Stimulated activated naive B cell treated with anti-CD40 and anti-IgM and Interleukin-4, amounts not matched to agents 10 μg/mL and 1 μg/mL and 100 μg/mL, for 72 hours (primary cell): ENCODE results near the gene DSCAML1.

Experiments used
- ATAC-seq, 2 donors: fragments of 150-1000 bp; cut with Tn5 transposase; replicated peaks; 2 replicates each; pipeline ENCODE4 v1.10.0; 2021; ENCODE audit warnings: moderate library complexity in 1 of 2
- DNase-seq: peaks from one replicate; pipeline ENCODE4 v3.0.0; 2021
- H3K27ac Mint-ChIP-seq: one replicate; pipeline ENCODE4 v1.8.0; 2022; ENCODE audit warnings: mild to moderate bottlenecking, mixed read lengths
- H3K27me3 Mint-ChIP-seq, 2 donors: one replicate each; pipeline ENCODE4 v1.8.0; 2022; ENCODE audit warnings: mixed read lengths in 2 of 2
- H3K36me3 Mint-ChIP-seq, 2 donors: one replicate each; pipeline ENCODE4 v1.8.0; 2022; ENCODE audit warnings: mixed read lengths in 2 of 2, mild to moderate bottlenecking in 1 of 2
- H3K4me1 Mint-ChIP-seq, 2 donors: one replicate each; pipeline ENCODE4 v1.8.0; 2022; ENCODE audit warnings: mixed read lengths in 2 of 2, mild to moderate bottlenecking in 1 of 2
- H3K4me3 Mint-ChIP-seq, 2 donors: one replicate each; pipeline ENCODE4 v1.8.0; 2022; ENCODE audit warnings: mild to moderate bottlenecking in 2 of 2, mixed read lengths in 2 of 2, moderate library complexity in 1 of 2
- H3K9me3 Mint-ChIP-seq, 2 donors: one replicate each; pipeline ENCODE4 v1.8.0; 2022; ENCODE audit warnings: mixed read lengths in 2 of 2, mild to moderate bottlenecking in 1 of 2

The DSCAML1 gene

GRCh38 chr11:117796456-117796871, 552 bp downstream of the DSCAML1 start:
- peak in 1 of 2 donors; percentile 34 for ATAC-seq
- no peak overlapping the region for H3K27ac Mint-ChIP-seq
- H3K4me1 Mint-ChIP-seq, result peaks cover 19 to 24% of the 10 kb centered on the region in 2 donors
- H3K27me3 Mint-ChIP-seq, result peaks cover 50 to 72% of the 10 kb centered on the region in 2 donors
- H3K4me3 Mint-ChIP-seq, result peak overlapping the region; percentile 39 to 62
- H3K36me3 Mint-ChIP-seq, result peaks cover 1 to 20% of the 10 kb centered on the region in 2 donors
- H3K9me3 Mint-ChIP-seq, result no peaks in the 10 kb centered on the region
- no peak for DNase-seq

GRCh38 chr11:117795638-117796455, 1.2 kb downstream of the DSCAML1 start:
- ATAC-seq, result peak in 1 of 2 donors; percentile 43

GRCh38 chr11:117794772-117795629, 2.0 kb downstream of the DSCAML1 start:
- Mint-ChIP-seq H3K27me3 (peaks cover 57 to 84% of the 10 kb centered on the region in 2 donors), H3K27ac (peak overlapping the region; percentile 85), H3K36me3 (peaks cover 1 to 20% of the 10 kb centered on the region in 2 donors), H3K9me3 (no peaks in the 10 kb centered on the region), H3K4me3 (peak overlapping the region; percentile 30 to 66), H3K4me1 (peaks cover 19 to 24% of the 10 kb centered on the region in 2 donors)
- no peak for DNase-seq
- no peak for ATAC-seq

More at GRCh38 chr11:117795638-117796455, 1.2 kb downstream of the DSCAML1 start:
- Mint-ChIP-seq H3K9me3 (no peaks in the 10 kb centered on the region), H3K4me1 (peaks cover 19 to 24% of the 10 kb centered on the region in 2 donors), H3K4me3 (peak overlapping the region; percentile 41 to 62), H3K27ac (peak overlapping the region; percentile 85), H3K36me3 (peaks cover 1 to 20% of the 10 kb centered on the region in 2 donors), H3K27me3 (peaks cover 52 to 76% of the 10 kb centered on the region in 2 donors)
- no peak for DNase-seq

GRCh38 chr11:117794135-117794534, 2.9 kb downstream of the DSCAML1 start:
- peaks cover 57 to 86% of the 10 kb centered on the region in 2 donors for H3K27me3 Mint-ChIP-seq
- no peak overlapping the region for H3K27ac Mint-ChIP-seq
- H3K4me3 Mint-ChIP-seq, result no peak overlapping the region
- peaks cover 1 to 12% of the 10 kb centered on the region in 2 donors for H3K36me3 Mint-ChIP-seq
- ATAC-seq, result no peak
- peaks cover 19 to 24% of the 10 kb centered on the region in 2 donors for H3K4me1 Mint-ChIP-seq
- no peak for DNase-seq
- H3K9me3 Mint-ChIP-seq, result no peaks in the 10 kb centered on the region

GRCh38 chr11:117793583-117793982, 3.4 kb downstream of the DSCAML1 start:
- ATAC-seq (no peak), DNase-seq (no peak)
- Mint-ChIP-seq H3K27ac (no peak overlapping the region), H3K9me3 (no peaks in the 10 kb centered on the region), H3K27me3 (peaks cover 57 to 86% of the 10 kb centered on the region in 2 donors), H3K36me3 (peaks cover 1 to 12% of the 10 kb centered on the region in 2 donors), H3K4me3 (no peak overlapping the region), H3K4me1 (peaks cover 19 to 24% of the 10 kb centered on the region in 2 donors)

GRCh38 chr11:117792992-117793391, 4.0 kb downstream of the DSCAML1 start:
- H3K9me3 Mint-ChIP-seq, result no peaks in the 10 kb centered on the region
- peaks cover 18 to 24% of the 10 kb centered on the region in 2 donors for H3K4me1 Mint-ChIP-seq
- H3K27ac Mint-ChIP-seq, result no peak overlapping the region
- H3K36me3 Mint-ChIP-seq, result peaks cover 1 to 12% of the 10 kb centered on the region in 2 donors
- no peak for ATAC-seq
- no peak overlapping the region for H3K4me3 Mint-ChIP-seq
- peaks cover 58 to 88% of the 10 kb centered on the region in 2 donors for H3K27me3 Mint-ChIP-seq
- no peak for DNase-seq

GRCh38 chr11:117792241-117792640, 4.8 kb downstream of the DSCAML1 start:
- Mint-ChIP-seq H3K27ac (no peak overlapping the region), H3K4me3 (no peak overlapping the region), H3K9me3 (no peaks in the 10 kb centered on the region), H3K4me1 (peaks cover 13 to 19% of the 10 kb centered on the region in 2 donors), H3K36me3 (peaks cover 1 to 10% of the 10 kb centered on the region in 2 donors), H3K27me3 (peaks cover 56 to 86% of the 10 kb centered on the region in 2 donors)
- no peak for DNase-seq
- no peak for ATAC-seq

GRCh38 chr11:117790279-117790678, 6.7 kb downstream of the DSCAML1 start:
- peaks cover 8 to 10% of the 10 kb centered on the region in 2 donors for H3K4me1 Mint-ChIP-seq
- peaks cover 1 to 10% of the 10 kb centered on the region in 2 donors for H3K36me3 Mint-ChIP-seq
- no peak for ATAC-seq
- no peak for DNase-seq
- H3K27ac Mint-ChIP-seq, result no peak overlapping the region
- H3K27me3 Mint-ChIP-seq, result peaks cover 59 to 87% of the 10 kb centered on the region in 2 donors
- no peaks in the 10 kb centered on the region for H3K9me3 Mint-ChIP-seq
- H3K4me3 Mint-ChIP-seq, result no peak overlapping the region

- no peaks in the 10 kb centered on the region for H3K9me3 Mint-ChIP-seq
- H3K4me1 Mint-ChIP-seq, result peaks cover 0 to 8% of the 10 kb centered on the region in 2 donors
- no peak overlapping the region for H3K27ac Mint-ChIP-seq
- H3K36me3 Mint-ChIP-seq, result peaks cover 0 to 10% of the 10 kb centered on the region in 2 donors
- peaks cover 54 to 81% of the 10 kb centered on the region in 2 donors for H3K27me3 Mint-ChIP-seq
- no peak overlapping the region for H3K4me3 Mint-ChIP-seq
- DNase-seq (no peak), ATAC-seq (no peak)
Measured at GRCh38 chr11:117789241-117789640, 7.8 kb downstream of the DSCAML1 start.

- H3K4me3 Mint-ChIP-seq, result no peak overlapping the region
- peaks cover 35 to 75% of the 10 kb centered on the region in 2 donors for H3K27me3 Mint-ChIP-seq
- H3K9me3 Mint-ChIP-seq, result no peaks in the 10 kb centered on the region
- DNase-seq, result no peak
- peaks cover 0 to 4% of the 10 kb centered on the region in 2 donors for H3K36me3 Mint-ChIP-seq
- peaks cover 0 to 3% of the 10 kb centered on the region in 2 donors for H3K4me1 Mint-ChIP-seq
- peak in 1 of 2 donors; percentile 10 for ATAC-seq
- H3K27ac Mint-ChIP-seq, result no peak overlapping the region
Measured at GRCh38 chr11:117786135-117786870, 10.7 kb downstream of the DSCAML1 start.

- Mint-ChIP-seq H3K27me3 (peaks cover 30 to 62% of the 10 kb centered on the region in 2 donors), H3K4me3 (no peak overlapping the region), H3K4me1 (peaks cover 0 to 3% of the 10 kb centered on the region in 2 donors), H3K9me3 (no peaks in the 10 kb centered on the region), H3K27ac (no peak overlapping the region), H3K36me3 (peaks cover 7 to 27% of the 10 kb centered on the region in 2 donors)
- no peak for ATAC-seq
- DNase-seq, result no peak
Measured at GRCh38 chr11:117782101-117782500, 14.9 kb downstream of the DSCAML1 start.

- H3K27ac Mint-ChIP-seq, result no peak overlapping the region
- peaks cover 7 to 32% of the 10 kb centered on the region in 2 donors for H3K36me3 Mint-ChIP-seq
- DNase-seq, result no peak
- H3K9me3 Mint-ChIP-seq, result no peaks in the 10 kb centered on the region
- no peak for ATAC-seq
- no peak overlapping the region for H3K4me3 Mint-ChIP-seq
- peaks cover 0 to 2% of the 10 kb centered on the region in 2 donors for H3K4me1 Mint-ChIP-seq
- peaks cover 25 to 60% of the 10 kb centered on the region in 2 donors for H3K27me3 Mint-ChIP-seq
Measured at GRCh38 chr11:117781627-117782026, 15.4 kb downstream of the DSCAML1 start.

GRCh38 chr11:117780456-117780855, 16.6 kb downstream of the DSCAML1 start:
- ATAC-seq (no peak), DNase-seq (no peak)
- Mint-ChIP-seq H3K36me3 (peaks cover 7 to 43% of the 10 kb centered on the region in 2 donors), H3K4me1 (no peaks in the 10 kb centered on the region), H3K27ac (no peak overlapping the region), H3K9me3 (no peaks in the 10 kb centered on the region), H3K27me3 (peaks cover 22 to 57% of the 10 kb centered on the region in 2 donors), H3K4me3 (no peak overlapping the region)
